ENCODE measurements around the gene NCOA1.

- no peak for TF ChIP-seq EZH2 (IDR thresholded peaks at IDR 0.05; ENCODE audit: low read length)
- no peak for TF ChIP-seq CTCF (optimal IDR thresholded peaks at IDR 0.05 in 1 of 3, IDR thresholded peaks at IDR 0.05 in 1 of 3, conservative IDR thresholded peaks at IDR 0.05 in 1 of 3; ENCODE audit: extremely low read depth in 1 of 3, insufficient read depth in 2 of 3, low read length in 3 of 3)
Measured at GRCh38 chr2:24650997-24651642, 160.1 kb downstream of the NCOA1 start.

All from keratinocyte (primary cell).